Neuronal stem cell (in vitro differentiated cells): ENCODE results near the gene UQCR10.

ENCODE experiments used
- DNase-seq: peaks from one replicate; pipeline ENCODE4 v3.0.0-alpha.2; 2013; ENCODE audit warnings: low spot score
- H2AFZ ChIP-seq: one replicate; pipeline ENCODE4 v1.6.1; 2013; ENCODE audit warnings: mild to moderate bottlenecking, low read length, inconsistent platforms
- H2AK5ac ChIP-seq: 2 replicates; pipeline ENCODE4 v1.6.1; 2013; ENCODE audit warnings: low read depth, mild to moderate bottlenecking, inconsistent platforms, low read length, moderate library complexity, mixed read lengths
- H2BK120ac ChIP-seq: 2 replicates; pipeline ENCODE4 v1.6.1; 2013; ENCODE audit warnings: low read depth, mild to moderate bottlenecking, inconsistent platforms, low read length, moderate library complexity, mixed read lengths
- H2BK12ac ChIP-seq: one replicate; pipeline ENCODE4 v1.6.1; 2013; ENCODE audit warnings: low read length, inconsistent platforms
- H2BK15ac ChIP-seq: 2 replicates; pipeline ENCODE4 v1.6.1; 2013; ENCODE audit warnings: mild to moderate bottlenecking, low read length, inconsistent platforms, mixed read lengths
- H2BK5ac ChIP-seq: one replicate; pipeline ENCODE4 v1.6.1; 2013; ENCODE audit warnings: inconsistent platforms, mild to moderate bottlenecking, low read length, moderate library complexity
- H3K14ac ChIP-seq: one replicate; pipeline ENCODE4 v1.6.1; 2013; ENCODE audit warnings: low read length, inconsistent platforms
- H3K18ac ChIP-seq: 2 replicates; pipeline ENCODE4 v1.6.1; 2013; ENCODE audit warnings: low read length, inconsistent platforms
- H3K23ac ChIP-seq: 2 replicates; pipeline ENCODE4 v1.6.1; 2013; ENCODE audit warnings: low read depth, mild to moderate bottlenecking, mixed read lengths, low read length, inconsistent platforms; ENCODE audit not compliant: poor library complexity
- H3K27ac ChIP-seq: replicated peaks from 3 replicates; pipeline ENCODE4 v1.5.1; 2013; ENCODE audit warnings: low read length, inconsistent platforms
- H3K27me3 ChIP-seq, 3 experiments: 2 replicates each; pipeline ENCODE4 v1.6.1; 2013; ENCODE audit warnings: low read length in 3 of 3, mild to moderate bottlenecking in 2 of 3, inconsistent platforms in 1 of 3, low read depth in 1 of 3, mixed read lengths in 1 of 3, moderate library complexity in 1 of 3; ENCODE audit not compliant: control insufficient read depth in 3 of 3, insufficient read depth in 3 of 3
- H3K36me3 ChIP-seq, 2 donors: replicated peaks in 1 of 2; 2 replicates each; pipeline ENCODE4 v1.6.1; 2013; ENCODE audit warnings: low read length in 2 of 2; ENCODE audit not compliant: control insufficient read depth in 2 of 2, insufficient read depth in 2 of 2
- H3K4ac ChIP-seq: 2 replicates; pipeline ENCODE4 v1.6.1; 2013; ENCODE audit warnings: inconsistent platforms, mild to moderate bottlenecking, low read length, moderate library complexity
- H3K4me1 ChIP-seq, 2 donors: 1 replicate in 1 of 2; 2 replicates in 1 of 2; pipeline ENCODE4 v1.6.1; 2013; ENCODE audit warnings: low read length in 2 of 2, low read depth in 1 of 2; ENCODE audit not compliant: control insufficient read depth in 2 of 2, insufficient read depth in 1 of 2
- H3K4me2 ChIP-seq: one replicate; pipeline ENCODE4 v1.6.1; 2013; ENCODE audit warnings: mild to moderate bottlenecking, low read length, inconsistent platforms; ENCODE audit not compliant: insufficient read depth, poor library complexity, severe bottlenecking
- H3K4me3 ChIP-seq, 2 donors: 2 replicates each; pipeline ENCODE4 v1.5.1; 2013; ENCODE audit warnings: low read length in 2 of 2, mild to moderate bottlenecking in 2 of 2, inconsistent platforms in 1 of 2, moderate library complexity in 1 of 2
- H3K79me1 ChIP-seq: one replicate; pipeline ENCODE4 v1.6.1; 2013; ENCODE audit warnings: low read depth, mild to moderate bottlenecking, inconsistent platforms, low read length, moderate library complexity
- H3K9ac ChIP-seq: one replicate; pipeline ENCODE4 v1.6.1; 2013; ENCODE audit warnings: mild to moderate bottlenecking, low read depth, low read length, inconsistent platforms; ENCODE audit not compliant: poor library complexity
- H3K9me3 ChIP-seq, 2 donors: replicated peaks in 1 of 2; 2 replicates each; pipeline versions ENCODE3 to v1.6.1; 2013; ENCODE audit warnings: low read length in 2 of 2, mild to moderate bottlenecking in 2 of 2, inconsistent platforms in 1 of 2, low read depth in 1 of 2, mixed read lengths in 1 of 2, moderate library complexity in 1 of 2; ENCODE audit not compliant: control insufficient read depth in 2 of 2, insufficient read depth in 1 of 2
- H4K8ac ChIP-seq: one replicate; pipeline ENCODE4 v1.6.1; 2013; ENCODE audit warnings: low read depth, mild to moderate bottlenecking, inconsistent platforms, low read length, moderate library complexity
- H4K91ac ChIP-seq: one replicate; pipeline ENCODE4 v1.6.1; 2013; ENCODE audit warnings: low read length, low read depth, mild to moderate bottlenecking, inconsistent platforms; ENCODE audit not compliant: poor library complexity
- WGBS, 2 donors: extraction: QIAGEN DNeasy Blood & Tissue Kit; methylation state at CpG; one replicate each; pipeline ENCODE4 v1.1.7; 2013; ENCODE audit warnings: missing lambda C conversion rate in 2 of 2, mixed read lengths in 1 of 2; ENCODE audit not compliant: insufficient read length in 2 of 2, insufficient replicate concordance in 1 of 2; ENCODE audit errors: extremely low coverage in 2 of 2; 5-methylcytosine and 5-hydroxymethylcytosine counted together

The UQCR10 gene

GRCh38 chr22:29786031-29786430, 18.9 kb downstream of the UQCR10 start:
- no peak overlapping the region for H4K8ac ChIP-seq
- no peak overlapping the region for H3K18ac ChIP-seq

GRCh38 chr22:29787371-29787980, 20.3 kb downstream of the UQCR10 start:
- Histone ChIP-seq H3K4me3 (no peak overlapping the region), H3K27me3 (no peaks in the 10 kb centered on the region), H2BK120ac (no peak overlapping the region), H2BK5ac (no peak overlapping the region), H3K4ac (no peak overlapping the region), H3K9ac (peak overlapping the region; percentile 53), H3K14ac (no peak overlapping the region), H2AFZ (no peak overlapping the region), H2BK12ac (no peak overlapping the region), H3K4me2 (no peak overlapping the region), H4K91ac (no peak overlapping the region), H3K4me1 (peaks cover 0 to 2% of the 10 kb centered on the region in 2 donors), H2AK5ac (no peak overlapping the region), H3K36me3 (peaks cover 13 to 46% of the 10 kb centered on the region in 2 donors), H3K79me1 (peaks cover 2% of the 10 kb centered on the region), H3K27ac (no peak overlapping the region), H3K9me3 (no peaks in the 10 kb centered on the region), H3K18ac (no peak overlapping the region), H3K23ac (no peak overlapping the region), H2BK15ac (no peak overlapping the region), H4K8ac (no peak overlapping the region)
- no CpG with 5 or more reads among the region's 9 CpGs for WGBS, 2 donors
- no peak for DNase-seq

More at GRCh38 chr22:29786031-29786430, 18.9 kb downstream of the UQCR10 start:
- Histone ChIP-seq H4K91ac (no peak overlapping the region), H2BK5ac (no peak overlapping the region), H2AFZ (no peak overlapping the region), H3K14ac (no peak overlapping the region), H3K27ac (no peak overlapping the region), H2BK12ac (no peak overlapping the region), H3K4me1 (peaks cover under 1 to 5% of the 10 kb centered on the region in 2 donors), H3K4ac (no peak overlapping the region), H3K79me1 (peaks cover 2% of the 10 kb centered on the region), H3K9me3 (no peaks in the 10 kb centered on the region), H3K23ac (no peak overlapping the region), H2BK120ac (no peak overlapping the region), H2BK15ac (no peak overlapping the region), H3K4me2 (no peak overlapping the region), H3K27me3 (no peaks in the 10 kb centered on the region), H3K4me3 (no peak overlapping the region), H3K36me3 (peaks cover 10 to 33% of the 10 kb centered on the region in 2 donors), H2AK5ac (no peak overlapping the region), H3K9ac (no peak overlapping the region)
- no CpG with 5 or more reads among the region's 5 CpGs for WGBS, 2 donors
- DNase-seq, result no peak

GRCh38 chr22:29788339-29789279, 21.4 kb downstream of the UQCR10 start:
- Histone ChIP-seq H3K4ac (no peak overlapping the region), H3K4me1 (peaks cover 0 to 2% of the 10 kb centered on the region in 2 donors), H3K4me2 (no peak overlapping the region), H3K23ac (no peak overlapping the region), H3K36me3 (peaks cover 18 to 57% of the 10 kb centered on the region in 2 donors), H3K27ac (no peak overlapping the region), H2AFZ (no peak overlapping the region), H2BK5ac (no peak overlapping the region), H2BK15ac (no peak overlapping the region), H3K18ac (no peak overlapping the region), H3K9ac (no peak overlapping the region), H2AK5ac (no peak overlapping the region), H3K27me3 (no peaks in the 10 kb centered on the region), H3K79me1 (peaks cover 2% of the 10 kb centered on the region), H3K14ac (no peak overlapping the region), H2BK12ac (no peak overlapping the region), H3K9me3 (no peaks in the 10 kb centered on the region), H2BK120ac (no peak overlapping the region), H4K91ac (no peak overlapping the region), H3K4me3 (no peak overlapping the region), H4K8ac (no peak overlapping the region)
- no CpG with 5 or more reads among the region's 27 CpGs for WGBS, 2 donors
- DNase-seq, result no peak

DNA sequence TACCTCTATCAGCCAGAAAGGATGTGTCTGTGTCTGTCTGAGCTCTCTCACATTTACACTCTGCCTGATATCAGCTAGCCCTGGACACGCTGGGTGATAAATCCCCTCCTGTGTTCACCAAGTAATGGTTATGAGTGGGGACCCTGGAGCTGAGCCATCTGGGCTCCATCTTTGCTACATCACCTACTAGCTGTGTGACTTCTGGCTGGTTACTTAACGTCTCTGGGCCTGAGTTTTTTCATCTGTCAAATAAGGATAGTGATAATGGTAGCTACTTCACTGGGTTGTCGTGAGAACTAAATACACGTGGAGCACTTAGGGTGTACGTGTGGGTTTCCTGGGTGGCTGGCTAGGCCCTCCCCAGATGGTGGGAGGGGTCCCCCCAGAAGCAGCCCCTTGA, 22.9 kb downstream of the UQCR10 start:
- H3K27ac ChIP-seq, result no peak overlapping the region
- no peak for DNase-seq
- no peak overlapping the region for H3K18ac ChIP-seq
- WGBS, 2 donors, result no CpG with 5 or more reads among the region's 5 CpGs
- no peak overlapping the region for H3K4ac ChIP-seq
- H3K36me3 ChIP-seq, result peaks cover 18 to 66% of the 10 kb centered on the region in 2 donors
- H3K4me2 ChIP-seq, result no peak overlapping the region
- no peaks in the 10 kb centered on the region for H3K27me3 ChIP-seq
- H4K91ac ChIP-seq, result no peak overlapping the region
- H3K4me3 ChIP-seq, result no peak overlapping the region
- H2BK120ac ChIP-seq, result no peak overlapping the region
- H2AK5ac ChIP-seq, result no peak overlapping the region
- H2BK5ac ChIP-seq, result no peak overlapping the region
- no peaks in the 10 kb centered on the region for H3K4me1 ChIP-seq
- H2AFZ ChIP-seq, result no peak overlapping the region
- H3K9ac ChIP-seq, result no peak overlapping the region
- H3K9me3 ChIP-seq, result no peaks in the 10 kb centered on the region
- H3K14ac ChIP-seq, result no peak overlapping the region
- no peak overlapping the region for H2BK12ac ChIP-seq
- no peak overlapping the region for H2BK15ac ChIP-seq
- H4K8ac ChIP-seq, result no peak overlapping the region
- H3K79me1 ChIP-seq, result peaks cover 2% of the 10 kb centered on the region
- no peak overlapping the region for H3K23ac ChIP-seq
